Stimulated activated CD8-positive, alpha-beta memory T cell treated with anti-CD3 and anti-CD28 coated beads, Interleukin-7, amount 100 ng/mL, for 24 hours (primary cell): ENCODE results near the gene TBC1D3B.
"Not testable (repeated sequence)": the region's sequence is repeated elsewhere in the genome, so short reads cannot be mapped to it uniquely, and the experiment has no call there.

Experiments used
- DNase-seq: peaks from one replicate; pipeline ENCODE4 v3.0.0-alpha.2; 2020; ENCODE audit warnings: low read depth

Gene TBC1D3B

GRCh38 chr17:36201102-36201501 is 24.7 kb upstream of the TBC1D3B start:
- DNase-seq: not testable (repeated sequence)

- DNase-seq: no peak
Measured at GRCh38 chr17:36198831-36199465, 22.5 kb upstream of the TBC1D3B start.

- no peak for DNase-seq
Measured at GRCh38 chr17:36197387-36197703, 20.9 kb upstream of the TBC1D3B start.

GRCh38 chr17:36196131-36196486 is 19.7 kb upstream of the TBC1D3B start:
- DNase-seq: no peak

- no peak for DNase-seq
Measured at GRCh38 chr17:36195434-36196130, 19.1 kb upstream of the TBC1D3B start.

- DNase-seq: not testable (repeated sequence)
Measured at GRCh38 chr17:36194832-36195433, 18.5 kb upstream of the TBC1D3B start.

- not testable (repeated sequence) for DNase-seq
Measured at GRCh38 chr17:36194147-36194831, 17.9 kb upstream of the TBC1D3B start.

- DNase-seq: no peak
Measured at GRCh38 chr17:36193216-36193775, 16.9 kb upstream of the TBC1D3B start.

- DNase-seq: not testable (repeated sequence)
Measured at GRCh38 chr17:36190549-36191330, 14.3 kb upstream of the TBC1D3B start.

GRCh38 chr17:36189993-36190392 is 13.6 kb upstream of the TBC1D3B start:
- not testable (repeated sequence) for DNase-seq

- DNase-seq: no peak
Measured at GRCh38 chr17:36188891-36189306, 12.5 kb upstream of the TBC1D3B start.

- DNase-seq: not testable (repeated sequence)
Measured at GRCh38 chr17:36187943-36188665, 11.7 kb upstream of the TBC1D3B start.

GRCh38 chr17:36186810-36187763 is 10.7 kb upstream of the TBC1D3B start:
- not testable (repeated sequence) for DNase-seq

- no peak for DNase-seq
Measured at GRCh38 chr17:36185416-36185815, 9.0 kb upstream of the TBC1D3B start.

- DNase-seq: no peak
Measured at GRCh38 chr17:36184023-36184765, 7.8 kb upstream of the TBC1D3B start.

GRCh38 chr17:36183001-36183971 is 6.8 kb upstream of the TBC1D3B start:
- no peak for DNase-seq

GRCh38 chr17:36182176-36183000 is 6.0 kb upstream of the TBC1D3B start:
- DNase-seq: no peak
